Midbrain (tissue), 1 donor: ENCODE measurements around the gene PCDHGA10.
A peak's percentile ranks its signal among the peaks of the same experiment; 100 is the strongest.
"Not testable (repeated sequence)": the region's sequence is repeated elsewhere in the genome, so short reads cannot be mapped to it uniquely, and the experiment has no call there.

Experiments
- DNase-seq: peaks from one replicate; lab custom pipeline; 2025; lab: John Stamatoyannopoulos, UW

Gene PCDHGA10

GRCh38 chr5:141392429-141393198 is 20.2 kb upstream of the PCDHGA10 start, which contains the start of gene PCDHGA8:
TSS of gene PCDHGA8 (plus strand) at chr5:141392633. CDS start at chr5:141392814, 181 bp downstream.
- no peak for DNase-seq

GRCh38 chr5:141393267-141393666 is 19.5 kb upstream of the PCDHGA10 start:
- DNase-seq = no peak

GRCh38 chr5:141394401-141395187 is 18.2 kb upstream of the PCDHGA10 start:
- DNase-seq = not testable (repeated sequence)

- not testable (repeated sequence) for DNase-seq
Observed at GRCh38 chr5:141397756-141398551, 14.8 kb upstream of the PCDHGA10 start, which contains the start of gene PCDHGB5. TSS of gene PCDHGB5 (plus strand) at chr5:141397947. CDS start at chr5:141398128, 181 bp downstream.

- no peak for DNase-seq
Observed at GRCh38 chr5:141398608-141399007, 14.2 kb upstream of the PCDHGA10 start.

- DNase-seq = no peak
Observed at GRCh38 chr5:141399555-141400258, 13.1 kb upstream of the PCDHGA10 start.

- no peak for DNase-seq
Observed at GRCh38 chr5:141402553-141403243, 10.1 kb upstream of the PCDHGA10 start, which contains the start of gene PCDHGA9. TSS of gene PCDHGA9 (plus strand) at chr5:141402778. CDS start at chr5:141402953, 175 bp downstream.

- no peak for DNase-seq
Observed at GRCh38 chr5:141403387-141403786, 9.4 kb upstream of the PCDHGA10 start.

GRCh38 chr5:141407790-141408505 is 4.8 kb upstream of the PCDHGA10 start, which contains the start of gene PCDHGB6:
TSS of gene PCDHGB6 (plus strand) at chr5:141408021. CDS start at chr5:141408203, 182 bp downstream.
- not testable (repeated sequence) for DNase-seq

GRCh38 chr5:141409598-141410306 is 3.0 kb upstream of the PCDHGA10 start:
- no peak for DNase-seq

- no peak for DNase-seq
Observed at GRCh38 chr5:141411575-141411974, 1.2 kb upstream of the PCDHGA10 start.

GRCh38 chr5:141413540-141414069 is 818 bp downstream of the PCDHGA10 start:
- no peak for DNase-seq

- DNase-seq = not testable (repeated sequence)
Observed at GRCh38 chr5:141414548-141415274, 1.9 kb downstream of the PCDHGA10 start.

GRCh38 chr5:141415275-141415618 is 2.5 kb downstream of the PCDHGA10 start:
- DNase-seq = not testable (repeated sequence)

GRCh38 chr5:141417494-141418172 is 4.8 kb downstream of the PCDHGA10 start, which contains the start of gene PCDHGB7:
TSS of gene PCDHGB7 (plus strand) at chr5:141417677. CDS start at chr5:141417860, 183 bp downstream.
- peak; percentile 41 for DNase-seq

GRCh38 chr5:141419074-141419880 is 6.5 kb downstream of the PCDHGA10 start:
- no peak for DNase-seq
